H9 (cell line): ENCODE measurements around the gene ATF5. TPM values are rescaled to one million over a fixed set of nuclear protein-coding genes. Genes with fewer than 3 reads are reported as not detected.

Source experiments
- DNase-seq: peaks from one replicate; pipeline ENCODE4 v3.0.0-alpha.2; 2017
- H2AFZ ChIP-seq: one replicate; pipeline ENCODE4 v1.6.1; 2013; ENCODE audit warnings: mild to moderate bottlenecking, low read length, control low read depth, moderate library complexity
- H2AK5ac ChIP-seq: 2 replicates; pipeline ENCODE4 v1.6.1; 2013; ENCODE audit warnings: low read length, control low read depth, mixed read lengths; ENCODE audit not compliant: insufficient read length
- H2BK120ac ChIP-seq: one replicate; pipeline ENCODE4 v1.6.1; 2013; ENCODE audit warnings: low read depth, mild to moderate bottlenecking, low read length, control low read depth, inconsistent platforms; ENCODE audit not compliant: poor library complexity, severe bottlenecking
- H2BK12ac ChIP-seq: 2 replicates; pipeline ENCODE4 v1.6.1; 2013; ENCODE audit warnings: low read length, control low read depth, mixed read lengths, low read depth; ENCODE audit not compliant: insufficient read length
- H2BK15ac ChIP-seq: 2 replicates; pipeline ENCODE4 v1.6.1; 2013; ENCODE audit warnings: low read depth, low read length, control low read depth
- H2BK20ac ChIP-seq: one replicate; pipeline ENCODE4 v1.6.1; 2013; ENCODE audit warnings: low read depth, mild to moderate bottlenecking, low read length, control low read depth, inconsistent platforms; ENCODE audit not compliant: poor library complexity, severe bottlenecking
- H2BK5ac ChIP-seq: 2 replicates; pipeline ENCODE4 v1.6.1; 2013; ENCODE audit warnings: low read length, control low read depth, mixed read lengths; ENCODE audit not compliant: insufficient read length
- H3K14ac ChIP-seq: 2 replicates; pipeline ENCODE4 v1.6.1; 2013; ENCODE audit warnings: low read length, control low read depth; ENCODE audit not compliant: insufficient read depth
- H3K18ac ChIP-seq: 2 replicates; pipeline ENCODE4 v1.6.1; 2013; ENCODE audit warnings: low read depth, mild to moderate bottlenecking, mixed read lengths, low read length, control low read depth; ENCODE audit not compliant: insufficient read length
- H3K23ac ChIP-seq: 2 replicates; pipeline ENCODE4 v1.6.1; 2013; ENCODE audit warnings: low read length, control low read depth, mixed read lengths, low read depth; ENCODE audit not compliant: insufficient read length
- H3K23me2 ChIP-seq: 2 replicates; pipeline ENCODE4 v1.6.1; 2013; ENCODE audit warnings: low read depth, mild to moderate bottlenecking, mixed read lengths, low read length, control low read depth; ENCODE audit not compliant: insufficient read length, poor library complexity, severe bottlenecking
- H3K27ac ChIP-seq: 2 replicates; pipeline ENCODE4 v1.5.1; 2013; ENCODE audit warnings: low read length, control low read depth, mixed read lengths, low read depth; ENCODE audit not compliant: insufficient read length
- H3K27me3 ChIP-seq: 2 replicates; pipeline ENCODE4 v1.6.1; 2013; ENCODE audit warnings: low read length, control low read depth, inconsistent platforms; ENCODE audit not compliant: insufficient read depth
- H3K4ac ChIP-seq: 2 replicates; pipeline ENCODE4 v1.6.1; 2013; ENCODE audit warnings: low read depth, mild to moderate bottlenecking, control low read depth, inconsistent platforms, low read length, moderate library complexity
- H3K4me1 ChIP-seq: 2 replicates; pipeline ENCODE4 v1.6.1; 2013; ENCODE audit warnings: low read length, control low read depth, inconsistent platforms; ENCODE audit not compliant: insufficient read depth
- H3K4me2 ChIP-seq: 2 replicates; pipeline ENCODE4 v1.6.1; 2013; ENCODE audit warnings: low read length, control low read depth, mixed read lengths; ENCODE audit not compliant: insufficient read length, insufficient read depth
- H3K56ac ChIP-seq: 2 replicates; pipeline ENCODE4 v1.6.1; 2013; ENCODE audit warnings: low read depth, mild to moderate bottlenecking, mixed read lengths, low read length, control low read depth; ENCODE audit not compliant: insufficient read length
- H3K79me1 ChIP-seq: 2 replicates; pipeline ENCODE4 v1.6.1; 2013; ENCODE audit warnings: low read depth, mild to moderate bottlenecking, moderate library complexity, low read length, control low read depth, inconsistent platforms; ENCODE audit not compliant: insufficient read depth, poor library complexity, severe bottlenecking
- H3K79me2 ChIP-seq: 2 replicates; pipeline ENCODE4 v1.6.1; 2013; ENCODE audit warnings: low read length, control low read depth, inconsistent platforms; ENCODE audit not compliant: insufficient read depth
- H3K9ac ChIP-seq: 2 replicates; pipeline ENCODE4 v1.6.1; 2013; ENCODE audit warnings: low read length, control low read depth, mixed read lengths; ENCODE audit not compliant: insufficient read length; ENCODE audit errors: extremely low read depth
- H3K9me3 ChIP-seq: one replicate; pipeline ENCODE4 v1.6.1; 2013; ENCODE audit warnings: low read depth, low read length, inconsistent platforms; ENCODE audit not compliant: control insufficient read depth
- H3T11ph ChIP-seq: one replicate; pipeline ENCODE4 v1.6.1; 2013; ENCODE audit warnings: mild to moderate bottlenecking, low read length, control low read depth, inconsistent platforms
- H4K20me1 ChIP-seq: one replicate; pipeline ENCODE4 v1.6.1; 2013; ENCODE audit not compliant: control insufficient read depth, insufficient read length, insufficient read depth
- H4K5ac ChIP-seq: 2 replicates; pipeline ENCODE4 v1.6.1; 2013; ENCODE audit warnings: low read depth, mild to moderate bottlenecking, mixed read lengths, low read length, control low read depth; ENCODE audit not compliant: insufficient read length
- H4K8ac ChIP-seq: replicated peaks from 2 replicates; pipeline ENCODE4 v1.6.1; 2013; ENCODE audit warnings: low read length, control low read depth, mixed read lengths, low read depth; ENCODE audit not compliant: insufficient read length
- H4K91ac ChIP-seq: 2 replicates; pipeline ENCODE4 v1.6.1; 2013; ENCODE audit warnings: low read depth, mild to moderate bottlenecking, moderate library complexity, mixed read lengths, low read length, control low read depth; ENCODE audit not compliant: insufficient read length
- H3K27ac Mint-ChIP-seq, 3 experiments: 2 replicates in 2 of 3; 3 replicates in 1 of 3; pipeline ENCODE4 v1.8.0; 2020 to 2021; ENCODE audit warnings: mixed read lengths in 3 of 3, mild to moderate bottlenecking in 1 of 3, moderate library complexity in 1 of 3
- H3K27me3 Mint-ChIP-seq: 2 replicates; pipeline ENCODE4 v1.8.0; 2021; ENCODE audit warnings: low read depth, mild to moderate bottlenecking, moderate library complexity, mixed read lengths
- H3K36me3 Mint-ChIP-seq, 3 experiments: 2 replicates in 2 of 3; 3 replicates in 1 of 3; pipeline ENCODE4 v1.8.0; 2020 to 2021; ENCODE audit warnings: low read depth in 3 of 3, mixed read lengths in 3 of 3; ENCODE audit not compliant: insufficient read depth in 1 of 3
- H3K4me1 Mint-ChIP-seq, 2 experiments: 2 replicates each; pipeline ENCODE4 v1.8.0; 2020; ENCODE audit warnings: mixed read lengths in 2 of 2
- H3K4me3 Mint-ChIP-seq, 2 experiments: 2 replicates in 1 of 2; 3 replicates in 1 of 2; pipeline ENCODE4 v1.8.0; 2020 to 2021; ENCODE audit warnings: mild to moderate bottlenecking in 2 of 2, mixed read lengths in 2 of 2, moderate library complexity in 1 of 2
- H3K9me3 Mint-ChIP-seq, 2 experiments: 2 replicates in 1 of 2; 3 replicates in 1 of 2; pipeline ENCODE4 v1.8.0; 2020; ENCODE audit warnings: mild to moderate bottlenecking in 2 of 2, mixed read lengths in 2 of 2, moderate library complexity in 1 of 2
- WGBS: extraction: QIAGEN DNeasy Blood & Tissue Kit; methylation state at CpG from one replicate; pipeline ENCODE4 v1.1.7; 2013; ENCODE audit warnings: missing lambda C conversion rate, low lambda C conversion rate, mixed read lengths; ENCODE audit not compliant: insufficient read length; ENCODE audit errors: extremely low coverage; 5-methylcytosine and 5-hydroxymethylcytosine counted together
- total RNA-seq: library from RNA; stranded (reverse); gene quantifications from 2 replicates; pipeline ENCODE4 v1.2.1, GENCODE V29; 2021
- TF ChIP-seq, protein P1 (sequence below): fragments of 200-600 bp; sonication (generic); conservative IDR thresholded peaks from 3 replicates; pipeline ENCODE4 v1.8.0; 2021; ENCODE audit warnings: antibody characterized with exemption, mild to moderate bottlenecking

Gene ATF5
- total RNA-seq, 1 experiment from 2014 or later, result 18.5 TPM

DNA sequence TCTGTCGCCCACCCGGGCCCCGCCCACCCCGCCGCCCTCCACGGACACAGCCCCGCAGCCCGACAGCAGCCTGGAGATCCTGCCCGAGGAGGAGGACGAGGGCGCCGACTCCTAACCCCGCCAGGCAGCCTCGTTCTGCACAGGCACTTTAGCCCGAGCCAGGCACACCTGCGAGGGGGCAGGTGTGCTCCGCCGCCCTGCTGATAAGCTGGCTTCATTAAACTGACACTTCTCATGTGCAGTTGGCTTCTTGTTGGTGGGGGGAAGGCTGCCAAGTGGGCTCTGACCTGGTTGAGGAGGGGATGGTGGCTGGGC, 40.5 kb upstream of the ATF5 start:
- H2BK5ac ChIP-seq, result no peak overlapping the region
- H3K23ac ChIP-seq, result no peak overlapping the region
- no peak overlapping the region for H3K4ac ChIP-seq
- no peaks in the 10 kb centered on the region for H3K79me1 ChIP-seq
- H4K91ac ChIP-seq, result no peak overlapping the region
- H3K4me1 Mint-ChIP-seq, result peaks cover 3 to 21% of the 10 kb centered on the region in 2 experiments; a peak in 3 of 4 replicates
- peaks cover 5% of the 10 kb centered on the region for H4K20me1 ChIP-seq
- no peak overlapping the region for H2BK15ac ChIP-seq
- no peaks in the 10 kb centered on the region for H3K9me3 ChIP-seq
- no peak overlapping the region for H3K27ac ChIP-seq
- peaks cover 27 to 37% (median 33%) of the 10 kb centered on the region in 3 experiments for H3K36me3 Mint-ChIP-seq
- no peak overlapping the region for H3K4me3 Mint-ChIP-seq
- no peak overlapping the region for H2BK12ac ChIP-seq
- no peak overlapping the region for H2AFZ ChIP-seq
- no peak overlapping the region for H3K14ac ChIP-seq
- H3K27ac Mint-ChIP-seq, result no peak overlapping the region
- TF ChIP-seq, protein P1, sequence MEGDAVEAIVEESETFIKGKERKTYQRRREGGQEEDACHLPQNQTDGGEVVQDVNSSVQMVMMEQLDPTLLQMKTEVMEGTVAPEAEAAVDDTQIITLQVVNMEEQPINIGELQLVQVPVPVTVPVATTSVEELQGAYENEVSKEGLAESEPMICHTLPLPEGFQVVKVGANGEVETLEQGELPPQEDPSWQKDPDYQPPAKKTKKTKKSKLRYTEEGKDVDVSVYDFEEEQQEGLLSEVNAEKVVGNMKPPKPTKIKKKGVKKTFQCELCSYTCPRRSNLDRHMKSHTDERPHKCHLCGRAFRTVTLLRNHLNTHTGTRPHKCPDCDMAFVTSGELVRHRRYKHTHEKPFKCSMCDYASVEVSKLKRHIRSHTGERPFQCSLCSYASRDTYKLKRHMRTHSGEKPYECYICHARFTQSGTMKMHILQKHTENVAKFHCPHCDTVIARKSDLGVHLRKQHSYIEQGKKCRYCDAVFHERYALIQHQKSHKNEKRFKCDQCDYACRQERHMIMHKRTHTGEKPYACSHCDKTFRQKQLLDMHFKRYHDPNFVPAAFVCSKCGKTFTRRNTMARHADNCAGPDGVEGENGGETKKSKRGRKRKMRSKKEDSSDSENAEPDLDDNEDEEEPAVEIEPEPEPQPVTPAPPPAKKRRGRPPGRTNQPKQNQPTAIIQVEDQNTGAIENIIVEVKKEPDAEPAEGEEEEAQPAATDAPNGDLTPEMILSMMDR, result no peak
- no peak overlapping the region for H3K56ac ChIP-seq
- H4K8ac ChIP-seq, result no peak overlapping the region
- H3K4me2 ChIP-seq, result no peak overlapping the region
- no peaks in the 10 kb centered on the region for H3K4me1 ChIP-seq
- DNase-seq, result no peak
- no CpG with 5 or more reads among the region's 18 CpGs for WGBS
- no peaks in the 10 kb centered on the region for H3K79me2 ChIP-seq
- H3K9ac ChIP-seq, result no peak overlapping the region
- H3T11ph ChIP-seq, result no peak overlapping the region
- no peaks in the 10 kb centered on the region; the same call in 1 of the 2 replicates for H3K27me3 ChIP-seq
- no peak overlapping the region for H4K5ac ChIP-seq
- H3K9me3 Mint-ChIP-seq, result peaks cover 0 to 11% of the 10 kb centered on the region in 2 experiments; a peak in 1 of 5 replicates
- H3K23me2 ChIP-seq, result peaks cover 3% of the 10 kb centered on the region
- no peak overlapping the region for H2BK120ac ChIP-seq
- H3K27me3 Mint-ChIP-seq, result peaks cover 28% of the 10 kb centered on the region
- H3K18ac ChIP-seq, result no peak overlapping the region
- no peak overlapping the region for H2AK5ac ChIP-seq
- H2BK20ac ChIP-seq, result no peak overlapping the region
